ENCODE data around the gene SLC17A7. TPM values are rescaled to one million over a fixed set of nuclear protein-coding genes. Genes with fewer than 3 reads are reported as not detected.

SLC17A7 gene
- total and polyA plus RNA-seq, 5 donors from 2014 or later = not detected

GRCh38 chr19:49440439-49441209 lies 703 bp downstream of the SLC17A7 start:
- Histone ChIP-seq H3K4me1 (ENCODE audit: control insufficient read depth, insufficient read depth, low read length, poor library complexity, severe bottlenecking) (peaks cover 38% of the 10 kb centered on the region), H3K27ac (ENCODE audit: insufficient read depth, low read length, poor library complexity, severe bottlenecking) (no peak overlapping the region), H3K27me3 (ENCODE audit: control insufficient read depth, insufficient read depth, low read length) (peaks cover 38% of the 10 kb centered on the region), H3K36me3 (ENCODE audit: control insufficient read depth, insufficient read depth, low read length) (no peaks in the 10 kb centered on the region), H3K9me3 (ENCODE audit: control insufficient read depth in 2 of 2, low read length in 2 of 2) (no peaks in the 10 kb centered on the region), H3K4me3 (ENCODE audit: low read depth, low read length) (no peak overlapping the region)
- H3K9me3 Mint-ChIP-seq = peaks cover 0 to 8% (median 0%) of the 10 kb centered on the region in 7 donors
- peak overlapping the region in 1 of 3 donors; percentile 39 for H3K27ac Mint-ChIP-seq
- DNase-seq = no peak
- peaks cover 78% of the 10 kb centered on the region for H3K27me3 Mint-ChIP-seq
- H3K36me3 Mint-ChIP-seq = no peaks in the 10 kb centered on the region
- no peak for ATAC-seq (ENCODE audit: low read depth in 2 of 2)
- peaks cover 0 to 59% (median 26%) of the 10 kb centered on the region in 4 donors for H3K4me1 Mint-ChIP-seq
- peak overlapping the region in 3 of 4 donors; percentile 46 to 75 (median 67) for H3K4me3 Mint-ChIP-seq

- no peak overlapping the region for H3K27ac ChIP-seq (ENCODE audit: insufficient read depth, low read length, poor library complexity, severe bottlenecking)
- Mint-ChIP-seq H3K4me1 (peaks cover 0 to 58% (median 29%) of the 10 kb centered on the region in 4 donors), H3K27ac (no peak overlapping the region), H3K4me3 (peak overlapping the region in 3 of 4 donors; percentile 12 to 75 (median 41)), H3K27me3 (peaks cover 86% of the 10 kb centered on the region), H3K36me3 (no peaks in the 10 kb centered on the region), H3K9me3 (peaks cover 0 to 8% (median 0%) of the 10 kb centered on the region in 7 donors)
- H3K36me3 ChIP-seq (ENCODE audit: control insufficient read depth, insufficient read depth, low read length) = no peaks in the 10 kb centered on the region
- peaks cover 44% of the 10 kb centered on the region for H3K27me3 ChIP-seq (ENCODE audit: control insufficient read depth, insufficient read depth, low read length)
- peaks cover 38% of the 10 kb centered on the region for H3K4me1 ChIP-seq (ENCODE audit: control insufficient read depth, insufficient read depth, low read length, poor library complexity, severe bottlenecking)
- DNase-seq (no peak), ATAC-seq (ENCODE audit: low read depth in 2 of 2) (no peak)
- no peak overlapping the region for H3K4me3 ChIP-seq (ENCODE audit: low read depth, low read length)
- H3K9me3 ChIP-seq (ENCODE audit: control insufficient read depth in 2 of 2, low read length in 2 of 2) = no peaks in the 10 kb centered on the region
These were observed 1.5 kb downstream of the SLC17A7 start for GRCh38 chr19:49439836-49440235.

DNA sequence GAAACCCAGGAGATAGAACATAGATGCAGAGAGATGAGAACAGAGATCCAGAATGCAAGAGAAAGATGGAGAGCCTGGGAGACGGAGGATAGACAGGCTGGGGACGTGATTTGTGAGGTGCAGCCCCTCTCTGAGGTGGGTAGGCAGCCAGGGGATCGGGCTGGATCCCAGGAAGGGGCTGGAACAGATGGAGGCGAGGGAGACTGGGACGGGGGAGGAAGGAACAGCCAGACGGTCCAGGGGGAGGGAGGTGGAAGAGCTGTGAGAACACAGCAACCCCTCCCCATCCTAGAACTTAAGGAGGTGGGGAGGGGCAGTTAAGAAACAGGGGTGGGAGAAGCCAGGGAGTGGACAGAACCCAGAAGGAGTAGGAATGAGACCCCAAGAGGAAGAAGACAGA lies 3.1 kb downstream of the SLC17A7 start:
- peaks cover 47% of the 10 kb centered on the region for H3K27me3 ChIP-seq (ENCODE audit: control insufficient read depth, insufficient read depth, low read length)
- Mint-ChIP-seq H3K9me3 (peaks cover 0 to 8% (median 1%) of the 10 kb centered on the region in 7 donors), H3K36me3 (no peaks in the 10 kb centered on the region), H3K27ac (no peak overlapping the region), H3K4me3 (peak overlapping the region in 1 of 4 donors; percentile 1), H3K27me3 (peaks cover 91% of the 10 kb centered on the region), H3K4me1 (peaks cover 0 to 50% (median 27%) of the 10 kb centered on the region in 4 donors)
- H3K36me3 ChIP-seq (ENCODE audit: control insufficient read depth, insufficient read depth, low read length) = no peaks in the 10 kb centered on the region
- no peak for ATAC-seq (ENCODE audit: low read depth in 2 of 2)
- no peak for DNase-seq
- no peak overlapping the region for H3K4me3 ChIP-seq (ENCODE audit: low read depth, low read length)
- H3K27ac ChIP-seq (ENCODE audit: insufficient read depth, low read length, poor library complexity, severe bottlenecking) = no peak overlapping the region
- H3K4me1 ChIP-seq (ENCODE audit: control insufficient read depth, insufficient read depth, low read length, poor library complexity, severe bottlenecking) = peaks cover 36% of the 10 kb centered on the region
- no peaks in the 10 kb centered on the region for H3K9me3 ChIP-seq (ENCODE audit: control insufficient read depth in 2 of 2, low read length in 2 of 2)

DNA sequence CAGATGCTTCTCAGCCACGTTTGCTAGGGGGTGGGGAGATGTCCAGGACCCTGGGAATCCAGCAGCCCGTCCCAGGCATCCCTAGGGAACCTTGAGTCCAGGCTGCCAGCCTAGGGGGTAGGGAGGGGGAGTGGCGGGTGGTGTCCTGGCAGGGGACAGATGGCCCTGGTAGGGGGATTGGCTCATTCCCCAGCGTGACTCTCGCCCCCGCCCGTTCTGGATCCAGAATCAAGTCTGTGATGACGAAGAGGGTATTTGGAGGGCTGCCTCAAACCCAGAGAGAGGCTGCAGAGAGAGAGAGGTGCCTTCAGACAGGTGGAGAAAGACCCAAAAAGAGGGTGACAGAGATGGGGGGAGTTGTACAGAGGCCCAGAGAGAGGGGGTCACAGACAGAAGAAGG lies 4.1 kb downstream of the SLC17A7 start:
- Histone ChIP-seq H3K4me3 (ENCODE audit: low read depth, low read length) (no peak overlapping the region), H3K27ac (ENCODE audit: insufficient read depth, low read length, poor library complexity, severe bottlenecking) (no peak overlapping the region), H3K27me3 (ENCODE audit: control insufficient read depth, insufficient read depth, low read length) (peaks cover 47% of the 10 kb centered on the region), H3K9me3 (ENCODE audit: control insufficient read depth in 2 of 2, low read length in 2 of 2) (no peaks in the 10 kb centered on the region), H3K4me1 (ENCODE audit: control insufficient read depth, insufficient read depth, low read length, poor library complexity, severe bottlenecking) (peaks cover 36% of the 10 kb centered on the region), H3K36me3 (ENCODE audit: control insufficient read depth, insufficient read depth, low read length) (no peaks in the 10 kb centered on the region)
- Mint-ChIP-seq H3K9me3 (peaks cover 0 to 8% (median 1%) of the 10 kb centered on the region in 7 donors), H3K27ac (no peak overlapping the region), H3K4me3 (no peak overlapping the region), H3K36me3 (no peaks in the 10 kb centered on the region), H3K27me3 (peaks cover 94% of the 10 kb centered on the region), H3K4me1 (peaks cover 0 to 48% (median 24%) of the 10 kb centered on the region in 4 donors)
- no peak for DNase-seq
- ATAC-seq (ENCODE audit: low read depth in 2 of 2) = no peak

DNA sequence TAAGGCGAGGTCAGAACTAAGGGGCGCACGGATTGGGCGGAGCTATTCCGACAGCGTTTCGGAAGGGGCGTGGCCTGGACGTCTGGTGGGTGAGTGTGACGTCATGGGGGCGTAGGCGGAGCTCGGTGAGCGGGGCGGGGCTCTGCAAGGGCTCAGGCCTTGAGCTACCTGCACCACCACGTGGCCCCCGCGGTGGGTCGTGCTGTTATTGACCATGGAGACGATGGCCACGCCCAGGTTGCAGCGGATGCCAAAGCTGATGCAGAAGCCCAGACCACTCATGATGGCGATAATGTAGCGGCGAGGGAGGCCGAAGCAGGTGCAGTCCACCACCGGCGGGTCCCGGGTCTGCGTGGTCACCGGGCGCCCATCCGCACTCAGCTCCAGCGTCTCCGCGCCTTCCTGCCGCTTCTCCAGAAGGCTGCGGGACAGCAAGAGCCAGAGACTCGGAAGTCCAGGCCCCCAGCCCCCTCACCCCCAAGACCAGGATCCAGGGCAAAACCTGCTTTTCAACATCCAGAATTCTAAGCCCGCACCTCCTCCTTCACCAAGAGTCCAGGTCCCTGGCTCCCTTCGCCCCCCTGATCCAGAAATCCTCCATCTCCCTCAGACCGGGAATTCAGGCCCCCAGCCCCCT lies 4.8 kb downstream of the SLC17A7 start:
- no peak for ATAC-seq (ENCODE audit: low read depth in 2 of 2)
- no peaks in the 10 kb centered on the region for H3K9me3 ChIP-seq (ENCODE audit: control insufficient read depth in 2 of 2, low read length in 2 of 2)
- no peaks in the 10 kb centered on the region for H3K36me3 ChIP-seq (ENCODE audit: control insufficient read depth, insufficient read depth, low read length)
- Mint-ChIP-seq H3K4me3 (no peak overlapping the region), H3K4me1 (peaks cover 0 to 44% (median 18%) of the 10 kb centered on the region in 4 donors), H3K27ac (no peak overlapping the region), H3K9me3 (peaks cover 0 to 9% (median 1%) of the 10 kb centered on the region in 7 donors), H3K27me3 (peaks cover 92% of the 10 kb centered on the region), H3K36me3 (no peaks in the 10 kb centered on the region)
- H3K27ac ChIP-seq (ENCODE audit: insufficient read depth, low read length, poor library complexity, severe bottlenecking) = no peak overlapping the region
- no peak overlapping the region for H3K4me3 ChIP-seq (ENCODE audit: low read depth, low read length)
- peaks cover 40% of the 10 kb centered on the region for H3K27me3 ChIP-seq (ENCODE audit: control insufficient read depth, insufficient read depth, low read length)
- peaks cover 35% of the 10 kb centered on the region for H3K4me1 ChIP-seq (ENCODE audit: control insufficient read depth, insufficient read depth, low read length, poor library complexity, severe bottlenecking)
- peak in 2 of 3 donors; percentile 47 to 63 for DNase-seq

DNA sequence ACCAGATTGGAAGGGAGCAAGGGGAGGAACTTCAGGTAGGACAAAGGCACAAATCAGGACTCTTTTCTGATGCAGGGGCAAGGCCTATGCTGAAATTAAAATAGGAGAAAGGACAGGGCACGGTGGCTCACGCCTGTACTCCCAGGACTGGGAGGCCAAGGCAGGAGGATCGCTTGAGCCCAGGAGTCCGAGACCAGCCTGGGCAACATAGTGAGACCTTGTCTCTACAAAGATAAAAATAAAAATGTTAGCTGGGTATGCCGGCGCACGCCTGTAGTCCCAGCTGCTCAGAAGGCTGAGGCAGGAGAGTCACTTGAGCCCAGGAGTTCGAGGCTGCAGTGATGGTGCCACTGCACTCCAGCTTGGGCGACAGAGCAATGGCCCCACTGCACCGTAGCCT lies 5.7 kb downstream of the SLC17A7 start:
- no peaks in the 10 kb centered on the region for H3K36me3 Mint-ChIP-seq
- Histone ChIP-seq H3K36me3 (ENCODE audit: control insufficient read depth, insufficient read depth, low read length) (no peaks in the 10 kb centered on the region), H3K4me1 (ENCODE audit: control insufficient read depth, insufficient read depth, low read length, poor library complexity, severe bottlenecking) (peaks cover 28% of the 10 kb centered on the region), H3K27ac (ENCODE audit: insufficient read depth, low read length, poor library complexity, severe bottlenecking) (no peak overlapping the region), H3K9me3 (ENCODE audit: control insufficient read depth in 2 of 2, low read length in 2 of 2) (no peaks in the 10 kb centered on the region), H3K27me3 (ENCODE audit: control insufficient read depth, insufficient read depth, low read length) (peaks cover 41% of the 10 kb centered on the region), H3K4me3 (ENCODE audit: low read depth, low read length) (no peak overlapping the region)
- H3K27me3 Mint-ChIP-seq = peaks cover 90% of the 10 kb centered on the region
- no peak overlapping the region for H3K4me3 Mint-ChIP-seq
- ATAC-seq (ENCODE audit: low read depth in 2 of 2) (no peak), DNase-seq (no peak)
- peaks cover 0 to 43% (median 16%) of the 10 kb centered on the region in 4 donors for H3K4me1 Mint-ChIP-seq
- no peak overlapping the region for H3K27ac Mint-ChIP-seq
- H3K9me3 Mint-ChIP-seq = peaks cover 0 to 9% (median 1%) of the 10 kb centered on the region in 7 donors

- no peak overlapping the region for H3K27ac Mint-ChIP-seq
- no peaks in the 10 kb centered on the region for H3K36me3 ChIP-seq (ENCODE audit: control insufficient read depth, insufficient read depth, low read length)
- no peaks in the 10 kb centered on the region for H3K9me3 ChIP-seq (ENCODE audit: control insufficient read depth in 2 of 2, low read length in 2 of 2)
- H3K4me3 ChIP-seq (ENCODE audit: low read depth, low read length) = no peak overlapping the region
- H3K27me3 Mint-ChIP-seq = peaks cover 89% of the 10 kb centered on the region
- ATAC-seq (ENCODE audit: low read depth in 2 of 2) (no peak), DNase-seq (no peak)
- peaks cover 39% of the 10 kb centered on the region for H3K27me3 ChIP-seq (ENCODE audit: control insufficient read depth, insufficient read depth, low read length)
- H3K9me3 Mint-ChIP-seq = peaks cover 0 to 9% (median 1%) of the 10 kb centered on the region in 7 donors
- no peak overlapping the region for H3K4me3 Mint-ChIP-seq
- H3K4me1 ChIP-seq (ENCODE audit: control insufficient read depth, insufficient read depth, low read length, poor library complexity, severe bottlenecking) = peaks cover 28% of the 10 kb centered on the region
- H3K27ac ChIP-seq (ENCODE audit: insufficient read depth, low read length, poor library complexity, severe bottlenecking) = no peak overlapping the region
- peaks cover 0 to 41% (median 13%) of the 10 kb centered on the region in 4 donors for H3K4me1 Mint-ChIP-seq
- peaks cover 2% of the 10 kb centered on the region for H3K36me3 Mint-ChIP-seq
These were observed 6.3 kb downstream of the SLC17A7 start for GRCh38 chr19:49434907-49435583.

Data from CD4-positive, CD25-positive, alpha-beta regulatory T cell (primary cell).